ENCODE results near the gene TMEM218. TPM values are rescaled to one million over a fixed set of nuclear protein-coding genes. Genes with fewer than 3 reads are reported as not detected.

The TMEM218 gene
- total and polyA plus RNA-seq, 9 donors = 13.0 to 37.3 (median 18.5) TPM

DNA sequence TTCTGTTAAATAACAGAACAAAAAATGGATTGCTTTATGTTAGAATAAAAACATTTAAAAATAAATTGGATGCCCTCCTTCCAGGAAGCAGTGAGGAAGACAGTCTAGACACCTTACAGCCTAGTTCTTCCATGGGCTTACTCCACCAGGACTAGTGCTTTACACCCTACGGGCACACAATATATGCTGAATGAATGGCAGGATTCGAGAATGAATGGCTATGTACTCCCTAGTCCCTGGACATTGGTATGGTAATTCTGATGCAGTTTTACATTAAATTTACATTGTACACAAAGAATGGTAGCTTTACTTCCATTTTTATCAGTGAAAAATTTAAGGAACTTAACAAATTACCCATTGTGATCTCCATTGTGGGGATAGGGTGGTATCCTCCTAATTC, 16.7 kb downstream of the TMEM218 start:
- 88 to 96% (median 91%) methylated on average over 2 of the region's 2 CpGs for WGBS, 3 donors
- Histone ChIP-seq H3K9me3 (no peaks in the 10 kb centered on the region), H3K4me3 (no peak overlapping the region), H3K27me3 (no peaks in the 10 kb centered on the region), H3K4me1 (ENCODE audit: insufficient read depth) (peaks cover 4% of the 10 kb centered on the region), H3K27ac (no peak overlapping the region), H3K36me3 (no peaks in the 10 kb centered on the region)
- intact Hi-C loops (cut with DNase I) = loop anchor here in 3 of 4 donors (5.0 to 10.0 kb wide), 5 partner anchors 50 to 310 kb away; no protein-coding TSS in a partner anchor
- no peak for DNase-seq
- no peak for TF ChIP-seq CTCF (IDR thresholded peaks at IDR 0.05)
- TF ChIP-seq POLR2A (IDR thresholded peaks at IDR 0.05) = no peak
- TF ChIP-seq EP300 (IDR thresholded peaks at IDR 0.05) = no peak

GRCh38 chr11:125093502-125093901, 17.9 kb downstream of the TMEM218 start:
- H3K27me3 ChIP-seq = no peaks in the 10 kb centered on the region
- H3K36me3 ChIP-seq = no peaks in the 10 kb centered on the region
- TF ChIP-seq POLR2A (IDR thresholded peaks at IDR 0.05) (no peak), EP300 (IDR thresholded peaks at IDR 0.05) (no peak), CTCF (IDR thresholded peaks at IDR 0.05) (no peak)
- no peak overlapping the region for H3K27ac ChIP-seq
- intact Hi-C loops (cut with DNase I) = loop anchor here in 3 of 4 donors (5.0 to 10.0 kb wide), 5 partner anchors 51 to 311 kb away; no protein-coding TSS in a partner anchor
- no peak overlapping the region for H3K4me3 ChIP-seq
- H3K4me1 ChIP-seq (ENCODE audit: insufficient read depth) = peaks cover 4% of the 10 kb centered on the region
- H3K9me3 ChIP-seq = no peaks in the 10 kb centered on the region
- 56 to 75% (median 63%) methylated on average over 4 of the region's 4 CpGs for WGBS, 3 donors
- DNase-seq = no peak

GRCh38 chr11:125092669-125093068, 18.8 kb downstream of the TMEM218 start:
- TF ChIP-seq EP300 (IDR thresholded peaks at IDR 0.05) (no peak), CTCF (IDR thresholded peaks at IDR 0.05) (no peak), POLR2A (IDR thresholded peaks at IDR 0.05) (no peak)
- DNase-seq = no peak
- no peak overlapping the region for H3K27ac ChIP-seq
- no peaks in the 10 kb centered on the region for H3K27me3 ChIP-seq
- no peaks in the 10 kb centered on the region for H3K36me3 ChIP-seq
- no peak overlapping the region for H3K4me3 ChIP-seq
- H3K9me3 ChIP-seq = no peaks in the 10 kb centered on the region
- WGBS, 3 donors = 90 to 94% (median 91%) methylated on average over 6 of the region's 6 CpGs
- intact Hi-C loops (cut with DNase I) = loop anchor here in 3 of 4 donors (5.0 to 10.0 kb wide), 5 partner anchors 52 to 312 kb away; no protein-coding TSS in a partner anchor
- H3K4me1 ChIP-seq (ENCODE audit: insufficient read depth) = peaks cover 4% of the 10 kb centered on the region

DNA sequence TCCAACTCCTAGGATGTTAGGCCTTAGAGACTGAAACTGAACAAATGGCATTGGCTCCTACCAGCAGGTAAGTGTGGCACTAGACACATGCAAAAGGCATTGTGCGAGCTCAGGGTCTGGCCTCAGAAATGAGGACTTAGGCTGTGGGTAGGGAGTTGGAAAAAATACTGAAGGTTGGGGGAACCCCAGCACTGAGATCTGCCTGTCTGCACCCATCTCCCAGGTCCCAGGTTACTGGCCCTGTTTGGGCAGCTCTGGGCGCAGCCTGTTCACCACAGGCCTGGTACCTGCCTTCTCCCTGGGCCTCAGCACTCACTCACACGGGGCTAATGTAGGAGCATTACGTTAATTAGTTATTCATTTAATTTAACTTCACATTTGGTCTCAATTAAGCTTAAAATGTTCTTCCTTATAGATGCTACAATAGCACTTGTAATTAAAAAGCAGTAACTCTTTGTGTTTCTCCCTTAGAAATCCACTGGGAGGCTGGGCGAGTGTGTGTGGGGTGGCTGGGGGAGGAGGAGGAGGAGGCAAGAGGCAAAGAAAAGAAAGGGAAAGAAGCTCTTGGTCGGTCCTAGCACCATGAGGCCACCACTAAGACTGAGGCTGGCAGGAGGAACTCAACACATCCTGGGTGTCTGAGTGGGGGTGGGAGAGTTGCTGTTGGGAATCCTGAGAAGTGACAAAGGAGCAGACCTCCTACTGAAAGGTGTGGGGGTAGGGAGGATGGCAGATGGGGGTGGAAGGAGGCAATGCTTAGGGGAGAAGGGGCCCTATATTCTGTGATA, 19.4 kb downstream of the TMEM218 start:
- no peak overlapping the region for H3K4me3 ChIP-seq
- DNase-seq = peak in 2 of 5 donors; percentile 11 to 17
- no peaks in the 10 kb centered on the region for H3K27me3 ChIP-seq
- no peaks in the 10 kb centered on the region for H3K9me3 ChIP-seq
- no peaks in the 10 kb centered on the region for H3K36me3 ChIP-seq
- peak overlapping the region; percentile 50 to 54 for H3K27ac ChIP-seq
- intact Hi-C loops (cut with DNase I) = loop anchor here in 3 of 4 donors (5.0 to 10.0 kb wide), 5 partner anchors 53 to 313 kb away; no protein-coding TSS in a partner anchor
- H3K4me1 ChIP-seq (ENCODE audit: insufficient read depth) = peaks cover 4% of the 10 kb centered on the region
- no peak for TF ChIP-seq POLR2A (IDR thresholded peaks at IDR 0.05)
- 85 to 89% (median 88%) methylated on average over 6 of the region's 6 CpGs for WGBS, 3 donors
